Activated gamma-delta T cell treated with anti-CD3 and anti-CD28 coated beads, Interleukin-2, amount 50 U/mL, for 16 hours (primary cell): ENCODE data around the gene WT1.
"Not testable (repeated sequence)": the region's sequence is repeated elsewhere in the genome, so short reads cannot be mapped to it uniquely, and the experiment has no call there.

Experiments used
- DNase-seq: peaks from one replicate; pipeline ENCODE4 v3.0.0-alpha.2; 2020; ENCODE audit warnings: low read depth

WT1 gene

DNA sequence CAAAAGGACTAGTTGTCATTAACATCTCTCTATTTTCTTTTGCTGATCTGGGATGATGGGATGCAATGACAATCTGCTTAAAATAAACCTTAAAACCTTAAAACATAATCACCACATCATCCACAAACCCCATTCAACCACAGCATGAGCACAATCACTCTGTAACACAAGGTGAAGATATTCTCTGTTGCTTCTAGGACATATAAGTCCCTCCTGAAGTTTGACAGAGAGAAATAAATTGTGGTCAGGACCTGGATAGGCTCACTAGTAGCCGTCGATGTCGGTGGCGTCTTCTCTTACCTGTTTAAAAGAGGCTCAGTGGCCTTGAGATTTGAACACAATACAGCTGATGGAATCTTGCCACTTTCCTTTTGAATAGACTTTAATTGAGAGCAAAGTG is 47.9 kb downstream of the WT1 start:
- no peak for DNase-seq

DNA sequence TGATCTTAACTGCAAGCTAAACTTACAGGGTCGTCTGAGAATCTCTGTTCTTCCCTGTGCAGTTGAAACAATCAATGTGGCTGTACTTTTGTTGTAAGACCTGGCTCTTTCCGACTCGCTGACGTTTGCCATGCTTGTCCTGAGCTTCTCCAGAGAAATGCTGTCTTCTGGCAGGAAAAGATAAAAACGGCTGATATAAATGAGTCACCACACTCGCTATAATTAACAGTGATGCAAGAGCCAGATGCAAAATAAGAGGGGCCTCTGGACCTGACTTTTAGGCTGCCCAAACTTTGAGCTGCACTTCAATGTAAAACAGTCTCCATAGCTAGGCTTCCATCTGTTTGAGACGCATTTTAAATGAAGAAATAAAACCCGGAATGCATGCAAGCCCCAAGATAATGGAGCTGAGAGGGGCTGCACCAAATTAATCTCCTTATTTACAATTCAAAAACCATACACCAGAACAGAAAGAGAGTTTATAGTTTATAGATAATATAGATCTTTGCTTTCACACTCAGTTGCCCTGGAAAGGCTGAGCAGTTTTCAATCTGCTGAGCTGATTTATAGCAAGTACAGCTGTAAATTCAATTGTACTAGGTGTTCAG is 48.5 kb downstream of the WT1 start:
- no peak for DNase-seq

DNA sequence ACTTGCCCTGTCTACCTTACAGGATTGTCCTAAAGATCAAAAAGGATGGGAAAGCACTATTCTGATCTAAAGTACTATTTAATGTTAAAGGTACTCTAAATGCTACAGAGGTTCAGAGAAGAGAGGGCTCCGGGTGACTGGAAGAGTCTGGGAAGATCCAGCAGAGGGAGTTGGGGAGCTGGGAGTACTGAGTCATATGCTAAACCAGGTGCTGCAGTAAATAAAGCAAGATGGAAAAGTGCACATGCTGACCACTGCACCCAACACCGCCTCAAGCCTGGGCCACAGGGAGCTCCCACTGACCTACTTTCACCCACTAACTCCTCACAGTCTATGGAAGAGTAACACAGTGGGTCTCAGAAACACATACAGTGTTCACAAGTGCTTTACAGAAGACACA is 49.3 kb downstream of the WT1 start:
- DNase-seq, result no peak

- DNase-seq, result no peak
Observed at GRCh38 chr11:32382339-32383049, 52.8 kb downstream of the WT1 start.

DNA sequence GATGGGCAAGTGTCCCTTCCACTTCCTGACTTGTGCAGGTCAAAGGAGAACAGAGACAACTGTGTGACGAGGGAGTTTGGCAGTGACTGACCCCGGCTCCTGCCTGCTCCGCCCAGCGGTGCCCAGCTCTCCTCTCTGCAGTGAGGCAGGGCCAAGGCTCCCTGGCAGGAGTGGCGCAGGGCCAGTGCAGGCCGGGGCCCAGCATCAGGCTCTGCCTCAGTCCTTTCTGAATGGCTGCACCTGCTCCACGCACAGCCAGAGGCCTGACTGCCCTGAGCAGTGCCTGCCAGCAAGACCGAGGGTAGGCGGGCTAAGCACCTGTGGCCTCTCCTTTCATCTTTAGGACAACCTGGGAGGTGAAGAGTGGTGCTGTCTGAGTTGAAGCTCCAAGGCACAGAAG is 54.2 kb downstream of the WT1 start:
- no peak for DNase-seq

DNA sequence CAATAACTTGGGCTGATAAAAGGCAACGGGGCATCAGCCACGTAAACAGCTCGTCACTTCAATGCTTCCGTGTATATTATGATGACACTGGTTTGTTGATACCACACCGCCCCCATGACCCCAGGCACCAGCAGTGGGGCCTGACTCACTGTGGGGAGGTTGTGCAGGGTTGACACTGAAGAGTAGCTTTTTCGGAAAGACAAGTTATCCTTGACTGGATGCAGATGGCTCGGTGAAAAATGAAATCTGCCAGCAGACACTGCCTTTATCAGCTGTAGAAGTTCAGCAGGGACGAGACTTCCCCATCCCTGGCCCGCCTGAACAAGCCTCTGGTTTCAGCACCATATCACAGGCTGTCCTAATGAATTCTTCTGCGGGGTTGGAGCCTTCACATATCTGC is 55.6 kb downstream of the WT1 start:
- DNase-seq, result no peak

DNA sequence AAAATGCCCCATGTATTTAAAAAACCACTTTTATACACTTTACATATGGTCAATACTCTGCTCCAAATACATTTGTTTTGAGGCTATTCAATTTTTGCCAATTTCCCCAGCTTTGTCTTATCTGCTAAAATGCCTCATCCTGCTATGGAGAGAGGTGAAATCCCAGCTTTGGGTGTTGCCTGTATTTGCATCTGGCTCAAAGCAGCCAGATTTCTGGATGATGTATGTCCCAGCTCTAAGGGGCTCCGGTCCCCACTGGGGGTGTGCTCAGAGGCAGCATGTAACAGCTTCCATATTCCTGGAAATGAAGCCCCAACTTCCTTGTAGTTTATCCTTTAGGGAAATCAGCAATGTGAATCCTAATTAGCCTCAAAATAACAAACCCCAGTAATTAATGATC is 59.5 kb downstream of the WT1 start:
- DNase-seq, result no peak

DNA sequence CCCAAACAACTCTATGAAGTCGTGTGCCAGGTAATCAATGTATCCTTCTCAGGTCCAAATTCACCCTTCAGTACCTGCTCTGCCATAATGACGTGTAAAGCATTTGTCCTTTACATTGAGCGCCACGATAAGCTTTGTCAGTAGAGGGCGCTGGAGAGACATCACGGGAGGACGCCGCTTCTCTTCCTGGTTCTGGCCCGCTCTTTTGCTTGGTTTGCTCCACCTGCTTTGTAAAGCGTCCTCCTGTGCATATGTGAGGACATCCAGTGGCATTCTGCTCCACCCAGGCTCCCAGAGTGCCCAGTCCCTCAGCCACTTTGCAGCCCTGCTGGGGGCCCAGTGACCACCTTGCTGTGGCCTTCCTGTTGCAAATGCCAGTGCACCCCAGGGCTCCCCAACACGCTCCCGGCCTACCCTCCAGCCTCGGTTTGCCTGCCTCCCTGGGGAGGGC is 61.1 kb downstream of the WT1 start:
- no peak for DNase-seq

DNA sequence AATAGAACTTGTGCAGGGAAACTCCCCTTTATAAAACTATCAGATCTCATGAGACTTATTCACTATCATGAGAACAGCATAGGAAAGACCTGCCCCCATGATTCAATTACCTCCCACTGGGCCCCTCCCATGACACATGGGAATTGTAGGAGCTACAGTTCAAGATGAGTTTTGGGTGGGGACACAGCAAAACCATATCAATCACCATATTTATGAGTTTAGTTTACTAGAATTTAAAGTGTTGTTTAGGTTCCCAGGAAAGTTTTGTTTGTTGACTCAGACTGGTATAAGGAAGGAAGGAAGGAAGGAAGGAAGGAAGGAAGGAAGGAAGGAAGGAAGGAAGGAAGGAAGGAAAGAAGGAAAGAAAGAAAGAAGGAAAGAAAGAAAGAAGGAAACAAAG is 65.4 kb downstream of the WT1 start:
- not testable (repeated sequence) for DNase-seq

DNA sequence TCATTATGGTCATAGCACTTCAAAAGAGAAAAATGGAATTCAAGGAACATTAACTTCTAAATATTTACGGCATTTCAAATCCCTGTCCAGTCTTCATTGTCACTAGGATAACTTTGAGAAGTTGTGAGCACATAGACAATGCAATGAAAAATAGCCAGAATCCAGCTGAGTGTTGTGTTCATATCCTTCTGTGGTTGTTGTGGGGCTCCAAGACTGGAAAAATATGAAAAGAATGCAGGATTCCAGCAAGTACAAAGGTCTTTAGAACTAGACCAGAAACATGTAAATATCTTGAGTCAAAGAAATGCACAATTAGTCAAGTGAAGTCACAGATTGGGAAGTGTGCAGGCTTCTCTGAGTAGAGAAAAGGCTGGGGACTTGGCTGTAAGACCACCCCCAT is 68.7 kb downstream of the WT1 start:
- no peak for DNase-seq

GRCh38 chr11:32365192-32365591 is 70.1 kb downstream of the WT1 start:
- DNase-seq, result no peak

DNA sequence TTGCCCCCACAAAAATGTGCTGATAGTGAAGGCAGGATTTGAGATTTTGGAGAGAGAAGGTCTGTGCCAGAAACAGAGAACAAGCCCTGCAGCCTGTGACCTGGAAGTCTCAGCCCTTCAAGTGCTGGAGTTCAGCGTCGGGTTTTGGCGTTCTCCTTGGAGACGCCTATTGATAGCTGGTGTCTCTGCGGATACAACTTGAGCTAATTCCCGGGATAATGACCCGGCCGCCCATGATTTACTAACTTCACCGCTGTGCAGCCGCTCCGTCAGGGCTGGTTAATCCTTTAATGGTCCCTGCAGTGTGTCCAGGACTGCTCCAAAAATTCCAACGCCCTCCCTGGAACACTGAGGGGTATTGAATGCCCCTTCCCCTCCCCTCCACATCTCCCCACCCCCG is 76.6 kb downstream of the WT1 start:
- no peak for DNase-seq

DNA sequence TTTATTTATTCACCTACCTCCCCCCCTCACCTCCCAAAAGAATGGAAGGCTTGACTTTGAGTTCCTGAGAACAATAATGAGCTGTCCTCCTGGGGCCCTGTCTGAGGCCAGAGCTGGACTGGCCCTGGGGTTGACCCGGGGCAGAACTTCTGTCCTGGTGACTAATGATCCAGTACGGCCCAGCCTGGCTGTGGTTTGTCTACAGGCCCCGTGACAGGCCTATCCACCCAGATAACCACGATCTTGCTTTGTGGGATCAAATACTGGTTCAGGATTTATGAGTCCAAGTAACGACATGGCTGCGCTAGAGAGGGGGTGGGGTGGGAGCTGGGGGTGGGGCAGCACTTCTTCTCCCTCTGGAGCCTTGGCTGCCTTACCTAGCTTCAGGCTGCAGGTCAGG is 81.5 kb downstream of the WT1 start:
- no peak for DNase-seq

DNA sequence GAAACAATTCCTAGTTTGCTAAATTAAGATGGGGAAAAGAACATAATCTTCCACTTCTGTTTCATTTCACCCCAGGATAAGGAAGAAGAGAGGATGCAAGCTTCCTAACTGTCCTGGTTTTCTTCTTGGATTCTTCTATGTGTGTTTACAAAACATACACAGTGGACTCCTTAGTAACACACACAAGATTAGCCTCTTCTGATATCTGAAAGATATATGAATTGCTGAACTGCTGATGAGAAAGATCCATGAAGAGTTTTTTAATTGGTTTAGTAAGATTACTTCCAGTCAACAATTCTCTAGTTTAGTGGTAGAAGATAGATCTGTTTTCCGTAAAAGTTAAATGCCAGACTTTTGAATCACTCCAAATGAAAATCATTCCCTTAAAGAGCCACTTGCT is 86.8 kb downstream of the WT1 start:
- DNase-seq, result no peak

DNA sequence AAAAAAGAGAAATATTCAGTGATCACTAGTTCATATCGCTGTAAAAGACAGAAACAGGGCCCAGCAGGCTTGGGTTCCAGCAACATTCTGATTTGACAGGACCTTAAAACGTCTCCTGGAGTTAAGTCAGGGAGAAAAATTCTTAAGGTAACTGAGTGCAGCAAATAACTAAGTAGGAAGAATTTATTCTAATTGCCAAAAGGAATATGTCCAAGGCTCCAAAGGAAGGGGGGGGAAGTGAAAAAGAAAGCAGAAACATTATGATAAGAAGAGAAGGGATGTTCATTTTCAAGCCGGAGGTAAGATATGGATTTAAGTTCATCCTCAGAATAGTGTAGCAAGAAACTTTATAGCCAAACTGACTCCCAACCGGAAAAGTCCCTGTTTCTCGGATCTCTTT is 90.4 kb downstream of the WT1 start:
- no peak for DNase-seq

DNA sequence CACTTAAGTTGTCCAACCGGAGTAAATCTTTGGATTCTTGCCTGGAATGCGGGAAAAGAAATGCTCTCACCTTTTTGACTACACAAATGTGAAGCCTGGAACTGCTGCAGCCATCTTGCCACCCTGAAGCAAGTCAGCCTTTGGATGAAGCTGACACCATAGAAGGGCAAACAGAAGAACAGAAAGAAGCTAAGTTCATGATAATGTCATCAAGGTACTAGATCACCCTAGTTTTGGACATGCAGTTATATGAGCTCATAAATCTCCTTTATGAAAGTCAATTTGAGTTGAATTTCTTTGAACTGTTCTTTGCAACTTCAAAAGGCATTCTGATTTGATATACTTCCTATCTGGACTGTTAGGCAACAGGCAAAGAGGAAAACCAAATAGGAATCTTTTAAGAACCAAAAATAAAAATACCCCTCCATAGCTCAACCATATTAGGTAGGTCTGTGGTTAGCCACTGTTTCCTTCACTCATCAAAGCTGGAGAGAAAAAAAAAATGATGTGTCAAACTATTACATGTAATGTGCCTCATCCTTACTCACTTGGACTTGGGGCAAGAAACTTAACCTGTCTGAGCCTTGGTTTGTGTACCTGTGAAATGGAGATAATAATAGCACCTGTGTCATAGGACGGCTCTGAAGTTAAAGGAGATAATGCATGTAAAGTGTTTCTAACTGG is 91.9 kb downstream of the WT1 start:
- DNase-seq, result no peak

DNA sequence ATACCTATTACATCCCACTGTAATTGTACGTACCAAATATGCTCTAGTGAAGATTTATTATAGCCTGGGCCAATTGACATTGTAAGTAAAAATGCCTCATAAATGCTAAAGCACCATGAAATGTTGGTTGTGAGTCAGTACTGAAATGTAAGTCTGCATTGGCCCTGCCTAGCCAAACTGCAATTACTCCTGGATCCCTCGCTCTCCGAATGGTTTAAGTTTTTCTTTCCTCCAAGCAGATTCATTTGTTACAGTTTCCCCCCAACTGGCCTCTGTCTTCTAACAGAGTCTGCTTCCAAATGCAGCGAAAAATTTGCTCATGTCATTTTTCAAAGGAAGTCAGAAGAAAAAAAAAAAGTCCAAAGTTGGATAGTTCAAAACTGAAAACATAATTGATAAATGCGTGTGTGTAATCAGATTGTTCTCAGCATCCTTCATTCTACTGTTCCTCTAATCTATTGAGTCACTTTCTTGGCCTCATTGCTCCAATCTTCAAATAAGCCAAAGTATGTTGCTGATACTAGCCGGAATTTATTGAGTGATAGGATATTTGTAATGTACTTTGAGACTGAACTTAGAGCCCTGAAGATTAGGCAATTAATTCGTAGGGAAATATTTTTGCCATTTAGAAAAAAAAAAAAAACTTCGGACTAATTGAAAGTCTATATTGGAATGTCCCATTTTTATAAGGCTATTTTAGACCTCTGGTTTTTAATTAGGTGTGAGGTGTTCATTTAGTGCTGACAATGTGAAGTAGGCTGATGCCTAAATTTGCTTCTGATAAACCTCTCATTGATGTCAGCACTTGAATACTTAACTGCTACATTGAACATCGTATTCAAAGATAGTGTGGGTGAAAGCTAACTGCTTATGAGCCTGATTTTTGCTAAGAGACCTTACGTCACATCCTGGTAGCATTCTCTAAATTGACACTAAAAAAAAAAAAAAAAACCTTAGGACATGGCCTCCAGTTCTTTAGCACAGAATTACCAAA is 93.4 kb downstream of the WT1 start:
- no peak for DNase-seq

- DNase-seq, result no peak
Observed at GRCh38 chr11:32340181-32340580, 95.2 kb downstream of the WT1 start.
